CD4-positive, alpha-beta T cell treated with Interleukin-1 beta for 1 hour (primary cell): Measurements from ENCODE around the gene TEX52.
"Not testable (repeated sequence)": the region's sequence is repeated elsewhere in the genome, so short reads cannot be mapped to it uniquely, and the experiment has no call there.

Experiments used
- DNase-seq, 2 donors: peaks; one replicate each; pipeline ENCODE4 v3.0.0-alpha.2; 2020 to 2022

Gene TEX52

GRCh38 chr12:2864198-2864597, 7.4 kb upstream of the TEX52 start:
- DNase-seq, result no peak

- not testable (repeated sequence) for DNase-seq
Measured at GRCh38 chr12:2863402-2863801, 6.6 kb upstream of the TEX52 start.

GRCh38 chr12:2862876-2863275, 6.0 kb upstream of the TEX52 start:
- DNase-seq, result no peak

- DNase-seq, result no peak
Measured at GRCh38 chr12:2860170-2860569, 3.3 kb upstream of the TEX52 start.

GRCh38 chr12:2858944-2859421, 2.1 kb upstream of the TEX52 start:
- DNase-seq, result no peak

GRCh38 chr12:2858334-2858733, 1.5 kb upstream of the TEX52 start:
- DNase-seq, result no peak

- no peak for DNase-seq
Measured at GRCh38 chr12:2857576-2857975, 737 bp upstream of the TEX52 start.

- no peak for DNase-seq
Measured at GRCh38 chr12:2856051-2856450, 788 bp downstream of the TEX52 start.

GRCh38 chr12:2855546-2855945, 1.3 kb downstream of the TEX52 start:
- no peak for DNase-seq

GRCh38 chr12:2854669-2855453, 2.0 kb downstream of the TEX52 start:
- no peak for DNase-seq

GRCh38 chr12:2853626-2854025, 3.2 kb downstream of the TEX52 start:
- peak; percentile 22 to 25 for DNase-seq

GRCh38 chr12:2851931-2852330, 4.9 kb downstream of the TEX52 start:
- DNase-seq, result no peak

GRCh38 chr12:2845280-2845679, 11.6 kb downstream of the TEX52 start:
- DNase-seq, result no peak

- DNase-seq, result no peak
Measured at GRCh38 chr12:2844786-2845185, 12.1 kb downstream of the TEX52 start.

- no peak for DNase-seq
Measured at GRCh38 chr12:2842948-2843347, 13.9 kb downstream of the TEX52 start.

GRCh38 chr12:2841056-2841650, 15.7 kb downstream of the TEX52 start:
- DNase-seq, result no peak

- no peak for DNase-seq
Measured at GRCh38 chr12:2836574-2836973, 20.3 kb downstream of the TEX52 start.

GRCh38 chr12:2835691-2836403, 21.0 kb downstream of the TEX52 start:
- no peak for DNase-seq

- DNase-seq, result no peak
Measured at GRCh38 chr12:2834581-2835491, 22.0 kb downstream of the TEX52 start, which contains the start of gene NRIP2. NRIP2 (minus strand) TSS chr12:2835035; CDS start chr12:2834983, 52 bp downstream.

- DNase-seq, result no peak
Measured at GRCh38 chr12:2833810-2834209, 23.0 kb downstream of the TEX52 start.

- no peak for DNase-seq
Measured at GRCh38 chr12:2833327-2833726, 23.5 kb downstream of the TEX52 start.

- no peak for DNase-seq
Measured at GRCh38 chr12:2832550-2833127, 24.2 kb downstream of the TEX52 start.
